ENCODE data around the gene TMOD1.

DNA sequence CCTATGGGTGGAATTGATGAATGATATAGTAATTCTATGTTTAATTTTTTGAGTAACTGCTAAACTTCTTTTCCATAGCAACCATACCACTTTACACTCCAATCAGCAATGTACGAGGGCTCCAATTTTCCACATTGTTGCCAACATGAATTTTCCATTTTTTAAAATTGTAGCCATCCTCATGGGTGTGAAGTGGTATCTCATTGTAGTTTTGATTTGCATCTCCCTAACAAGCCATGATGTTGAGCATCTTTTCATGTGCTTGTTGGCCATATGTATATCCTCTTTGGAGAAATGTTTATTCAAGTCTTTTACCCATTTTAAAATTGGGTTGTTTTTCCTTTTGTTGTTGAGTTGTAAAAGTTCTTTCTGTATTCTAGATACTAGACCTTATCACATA lies 48.9 kb downstream of the TMOD1 start:
- TF ChIP-seq POLR2A (IDR thresholded peaks at IDR 0.05; ENCODE audit: control extremely low read depth in 1 of 2, low read depth in 2 of 2, low read length in 2 of 2) (no peak), CTCF (IDR thresholded peaks at IDR 0.05; ENCODE audit: control extremely low read depth in 1 of 3, insufficient read depth in 1 of 3, low read depth in 1 of 3, low read length in 3 of 3) (no peak), HDAC6 (IDR thresholded peaks at IDR 0.05; ENCODE audit: low read depth, low read length) (no peak), EP300 (IDR thresholded peaks at IDR 0.05; ENCODE audit: borderline replicate concordance in 1 of 2, low read depth in 2 of 2, low read length in 2 of 2) (no peak), GABPA (IDR thresholded peaks at IDR 0.05; ENCODE audit: borderline replicate concordance, insufficient read depth, low read length) (no peak), ZNF274 (IDR thresholded peaks at IDR 0.05; ENCODE audit: borderline replicate concordance, extremely low read depth, low read length) (no peak), CBX5 (IDR thresholded peaks at IDR 0.05; ENCODE audit: low read depth, low read length) (no peak), RNF2 (IDR thresholded peaks at IDR 0.05; ENCODE audit: borderline replicate concordance, low read depth, low read length, missing control alignments, poor library complexity, severe bottlenecking) (no peak), TEAD4 (IDR thresholded peaks at IDR 0.05; ENCODE audit: low read depth, low read length) (no peak), HDAC2 (IDR thresholded peaks at IDR 0.05; ENCODE audit: borderline replicate concordance in 1 of 2, low read depth in 2 of 2, low read length in 2 of 2) (no peak), YY1 (IDR thresholded peaks at IDR 0.05; ENCODE audit: low read depth, low read length) (no peak)

All from H1 (cell line).